NT2/D1 (cell line): ENCODE results near the gene MRPL55.

Experiments used
- DNase-seq: peaks from one replicate; pipeline ENCODE4 v3.0.0-alpha.2; 2011; ENCODE audit warnings: low read depth, low spot score
- H3K27me3 ChIP-seq: 2 replicates; pipeline ENCODE4 v1.6.0; 2011; ENCODE audit warnings: mild to moderate bottlenecking; ENCODE audit not compliant: insufficient read length, insufficient read depth
- H3K36me3 ChIP-seq: 2 replicates; pipeline ENCODE4 v1.6.1; 2011; ENCODE audit warnings: mild to moderate bottlenecking, low read length, mixed read lengths; ENCODE audit not compliant: insufficient read depth, insufficient read length
- H3K4me1 ChIP-seq: 2 replicates; pipeline ENCODE4 v1.5.1; 2011; ENCODE audit not compliant: insufficient read depth, insufficient read length
- H3K4me3 ChIP-seq: 2 replicates; pipeline ENCODE4 v1.5.1; 2011; ENCODE audit warnings: low read depth; ENCODE audit not compliant: insufficient read length
- H3K9ac ChIP-seq: 2 replicates; pipeline ENCODE4 v1.6.0; 2011; ENCODE audit warnings: low read depth; ENCODE audit not compliant: insufficient read length
- H3K9me3 ChIP-seq: 2 replicates; pipeline ENCODE4 v1.5.1; 2011; ENCODE audit warnings: mild to moderate bottlenecking, low read length; ENCODE audit not compliant: insufficient read depth
- SUZ12 ChIP-seq: IDR thresholded peaks from 2 replicates; pipeline ENCODE4 v1.6.1; 2011; ENCODE audit not compliant: insufficient read length, insufficient read depth; ENCODE audit errors: extremely low read depth
- YY1 ChIP-seq: IDR thresholded peaks from 2 replicates; pipeline ENCODE4 v1.6.1; 2011; ENCODE audit not compliant: insufficient read length, insufficient read depth
- ZNF274 ChIP-seq: IDR thresholded peaks from 2 replicates; pipeline ENCODE4 v1.6.1; 2011; ENCODE audit warnings: mild to moderate bottlenecking, low read depth, low read length

MRPL55 gene

DNA sequence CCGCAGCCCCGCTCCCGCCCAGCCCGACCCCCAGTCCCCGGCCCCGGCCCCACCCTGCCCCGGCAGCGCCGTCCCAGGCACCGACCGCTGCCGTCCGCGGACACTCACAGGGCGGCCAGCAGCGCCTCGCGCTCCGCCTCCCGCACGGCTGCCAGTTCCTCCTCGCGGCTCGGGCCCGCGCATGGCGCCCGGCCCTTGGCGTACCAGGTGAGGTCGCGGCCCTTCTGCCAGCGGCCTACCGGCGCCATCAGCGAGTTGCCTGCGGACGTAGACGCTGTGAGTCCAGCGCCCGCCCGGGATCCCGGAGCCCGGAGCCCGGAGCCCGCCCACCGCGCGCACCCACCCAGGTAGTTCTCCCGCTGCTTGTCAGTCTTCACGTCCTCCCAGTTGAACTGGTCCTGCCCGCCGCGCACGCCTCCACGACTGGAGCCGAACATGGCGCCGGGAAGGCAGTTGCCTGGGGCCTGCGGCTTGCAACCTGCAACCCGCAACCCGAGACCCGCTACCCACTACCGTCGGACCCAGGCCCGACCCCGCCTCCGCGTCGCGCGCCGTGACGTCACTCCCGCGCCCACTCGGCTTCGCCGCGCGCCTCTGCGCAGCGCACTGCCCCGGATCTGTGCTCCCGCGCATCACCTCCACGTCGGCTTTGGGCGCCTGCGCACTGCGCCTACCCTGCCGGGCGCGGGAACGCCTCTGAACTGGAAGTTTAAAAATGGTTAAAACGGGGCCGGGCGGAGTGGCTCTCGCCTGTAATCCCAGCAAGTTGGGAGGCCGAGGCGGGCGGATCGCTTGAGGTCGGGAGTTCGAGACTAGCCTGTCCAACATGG, 6.1 kb downstream of the MRPL55 start, which contains the start of gene C1orf35:
TSS of gene C1orf35 (minus strand) at position 535 of the 830 bp plus-strand sequence. CDS start at position 437, 98 bp downstream.
- no peak for TF ChIP-seq ZNF274
- TF ChIP-seq YY1 = peak; percentile 46
- TF ChIP-seq SUZ12 = no peak
- Histone ChIP-seq H3K9ac (peak within 1 kb of the TSS; percentile 97), H3K27me3 (no peaks in the 10 kb centered on the region), H3K36me3 (peaks cover 71% of the 10 kb centered on the region), H3K4me3 (peak within 1 kb of the TSS; percentile 96), H3K9me3 (no peaks in the 10 kb centered on the region), H3K4me1 (peaks cover 12% of the 10 kb centered on the region)
- DNase-seq = peak; percentile 97

DNA sequence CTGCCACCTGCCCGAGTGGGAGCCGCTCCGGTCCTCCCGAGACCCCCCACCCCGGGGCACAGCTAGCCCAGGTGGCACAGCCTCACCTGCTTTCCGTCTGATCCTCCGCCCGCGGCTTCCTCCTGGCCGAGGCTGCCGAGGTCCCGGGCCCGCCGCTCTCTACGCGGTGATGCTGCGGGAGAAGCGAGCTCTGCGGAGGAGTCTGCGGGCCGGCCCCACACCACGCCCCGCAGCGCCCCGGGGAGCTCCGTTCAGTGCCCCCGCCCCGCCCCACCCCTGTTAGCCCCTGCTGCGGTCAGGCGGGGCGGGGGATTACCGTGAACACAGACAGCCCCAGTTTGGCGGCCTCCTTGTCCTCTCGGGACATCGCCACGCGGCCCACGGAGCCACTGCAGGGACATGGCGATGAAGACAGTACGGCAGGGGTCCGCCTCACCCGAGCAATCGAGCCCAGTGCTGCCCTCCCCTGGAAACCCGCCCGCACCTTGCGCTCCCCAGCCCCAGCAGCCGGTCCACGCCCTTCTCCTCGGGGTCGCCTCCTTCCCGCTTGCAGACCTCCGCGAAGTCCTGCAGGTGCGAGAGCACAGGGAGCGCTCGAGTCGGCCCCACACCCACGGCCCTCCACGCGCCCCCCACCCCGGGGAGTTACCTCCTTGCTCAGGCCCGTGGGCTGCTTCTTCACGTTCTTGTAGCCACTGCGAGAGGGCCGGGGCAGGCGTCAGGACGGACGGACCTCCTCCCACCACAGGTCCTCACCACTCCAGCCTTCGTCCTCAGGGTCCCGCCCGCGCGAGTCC, 6.9 kb downstream of the MRPL55 start:
- Histone ChIP-seq H3K36me3 (peaks cover 71% of the 10 kb centered on the region), H3K27me3 (no peaks in the 10 kb centered on the region), H3K9me3 (no peaks in the 10 kb centered on the region), H3K4me3 (peak overlapping the region; percentile 96), H3K9ac (peak overlapping the region; percentile 97), H3K4me1 (peaks cover 12% of the 10 kb centered on the region)
- no peak for TF ChIP-seq YY1
- TF ChIP-seq ZNF274 = no peak
- no peak for TF ChIP-seq SUZ12
- no peak for DNase-seq

DNA sequence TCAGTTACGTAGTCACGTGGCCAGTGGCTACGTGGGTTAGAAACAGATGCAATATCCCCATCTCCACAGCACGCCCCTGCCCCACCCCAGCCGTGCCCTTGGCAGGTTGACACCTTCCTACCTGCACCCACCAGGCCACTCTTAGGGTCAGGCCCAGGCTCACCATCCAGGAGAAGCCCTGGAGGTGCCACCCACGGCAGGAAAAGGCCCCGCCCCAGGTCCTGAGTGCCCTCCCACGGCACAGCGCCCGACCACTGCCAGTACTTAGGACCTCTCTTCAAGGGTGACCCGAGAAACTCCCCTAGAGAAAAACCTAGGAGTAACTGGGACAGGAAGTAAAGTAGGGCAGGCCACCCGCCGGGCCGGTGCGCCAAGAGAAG, 7.5 kb downstream of the MRPL55 start:
- H3K4me3 ChIP-seq = peak overlapping the region; percentile 96
- H3K27me3 ChIP-seq = no peaks in the 10 kb centered on the region
- TF ChIP-seq YY1 = no peak
- no peak for TF ChIP-seq SUZ12
- no peak for TF ChIP-seq ZNF274
- peak overlapping the region; percentile 97 for H3K9ac ChIP-seq
- no peaks in the 10 kb centered on the region for H3K9me3 ChIP-seq
- H3K36me3 ChIP-seq = peaks cover 71% of the 10 kb centered on the region
- H3K4me1 ChIP-seq = peaks cover 12% of the 10 kb centered on the region
- DNase-seq = no peak

- Histone ChIP-seq H3K4me1 (peaks cover 12% of the 10 kb centered on the region), H3K27me3 (no peaks in the 10 kb centered on the region), H3K9ac (no peak overlapping the region), H3K36me3 (peaks cover 71% of the 10 kb centered on the region), H3K9me3 (no peaks in the 10 kb centered on the region), H3K4me3 (no peak overlapping the region)
- DNase-seq = no peak
- TF ChIP-seq ZNF274 (no peak), YY1 (no peak), SUZ12 (no peak)
These were observed 8.1 kb downstream of the MRPL55 start for GRCh38 chr1:228100822-228101613.

DNA sequence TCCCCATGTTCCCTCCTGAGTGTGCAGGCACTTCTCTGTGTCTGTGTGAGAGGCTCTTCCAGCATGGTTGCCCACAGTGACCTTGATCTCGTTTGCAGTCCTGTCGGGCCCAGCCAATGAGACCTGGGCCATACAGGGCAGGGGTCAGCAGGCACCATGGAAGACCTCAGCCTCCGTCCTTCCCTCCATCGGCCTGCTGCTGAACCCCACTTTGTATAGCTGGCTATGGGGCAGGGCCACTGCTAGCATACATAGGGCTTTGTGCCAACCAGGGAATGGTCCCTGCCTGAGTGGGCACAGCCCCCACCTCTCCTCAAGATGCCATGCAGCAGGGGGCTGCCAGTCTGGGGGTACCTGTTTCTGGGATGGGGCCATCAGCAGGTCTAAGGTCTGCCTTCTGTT, 9.8 kb downstream of the MRPL55 start:
- peaks cover 10% of the 10 kb centered on the region; the same call in 1 of the 2 replicates for H3K9me3 ChIP-seq
- no peaks in the 10 kb centered on the region for H3K27me3 ChIP-seq
- no peak for DNase-seq
- no peak overlapping the region for H3K4me3 ChIP-seq
- no peak overlapping the region for H3K9ac ChIP-seq
- peaks cover 12% of the 10 kb centered on the region for H3K4me1 ChIP-seq
- no peak for TF ChIP-seq ZNF274
- no peak for TF ChIP-seq SUZ12
- TF ChIP-seq YY1 = no peak
- peaks cover 74% of the 10 kb centered on the region for H3K36me3 ChIP-seq

DNA sequence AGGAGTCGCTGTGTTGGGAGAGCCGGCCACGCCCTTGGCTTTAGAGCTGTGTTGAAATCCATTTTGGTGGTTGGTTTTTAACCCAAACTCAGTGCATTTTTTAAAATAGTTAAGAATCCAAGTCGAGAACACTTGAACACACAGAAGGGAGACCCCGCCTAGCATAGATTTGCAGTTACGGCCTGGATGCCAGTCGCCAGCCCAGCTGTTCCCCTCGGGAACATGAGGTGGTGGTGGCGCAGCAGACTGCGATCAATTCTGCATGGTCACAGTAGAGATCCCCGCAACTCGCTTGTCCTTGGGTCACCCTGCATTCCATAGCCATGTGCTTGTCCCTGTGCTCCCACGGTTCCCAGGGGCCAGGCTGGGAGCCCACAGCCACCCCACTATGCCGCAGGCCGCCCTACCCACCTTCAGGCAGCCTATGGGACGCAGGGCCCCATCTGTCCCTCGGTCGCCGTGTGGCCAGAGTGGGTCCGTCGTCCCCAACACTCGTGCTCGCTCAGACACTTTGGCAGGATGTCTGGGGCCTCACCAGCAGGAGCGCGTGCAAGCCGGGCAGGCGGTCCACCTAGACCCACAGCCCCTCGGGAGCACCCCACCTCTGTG, 10.7 kb downstream of the MRPL55 start:
- DNase-seq = no peak
- Histone ChIP-seq H3K27me3 (no peaks in the 10 kb centered on the region), H3K9ac (no peak overlapping the region), H3K4me1 (peaks cover 9% of the 10 kb centered on the region), H3K36me3 (peaks cover 80% of the 10 kb centered on the region), H3K4me3 (no peak overlapping the region), H3K9me3 (peaks cover 19% of the 10 kb centered on the region; the same call in 1 of the 2 replicates)
- TF ChIP-seq ZNF274 = no peak
- no peak for TF ChIP-seq SUZ12
- TF ChIP-seq YY1 = no peak
